Hematopoietic multipotent progenitor cell treated with erythropoietin and hydrocortisone succinate and interleukin-3 and kit ligand, for 8 days (in vitro differentiated cells): ENCODE data around the gene FAM107B.
A peak's percentile ranks its signal among the peaks of the same experiment; 100 is the strongest.
"Not testable (repeated sequence)": the region's sequence is repeated elsewhere in the genome, so short reads cannot be mapped to it uniquely, and the experiment has no call there.

Experiments
- DNase-seq: peaks from one replicate; pipeline ENCODE4 v3.0.0-alpha.2; 2015

FAM107B gene

DNA sequence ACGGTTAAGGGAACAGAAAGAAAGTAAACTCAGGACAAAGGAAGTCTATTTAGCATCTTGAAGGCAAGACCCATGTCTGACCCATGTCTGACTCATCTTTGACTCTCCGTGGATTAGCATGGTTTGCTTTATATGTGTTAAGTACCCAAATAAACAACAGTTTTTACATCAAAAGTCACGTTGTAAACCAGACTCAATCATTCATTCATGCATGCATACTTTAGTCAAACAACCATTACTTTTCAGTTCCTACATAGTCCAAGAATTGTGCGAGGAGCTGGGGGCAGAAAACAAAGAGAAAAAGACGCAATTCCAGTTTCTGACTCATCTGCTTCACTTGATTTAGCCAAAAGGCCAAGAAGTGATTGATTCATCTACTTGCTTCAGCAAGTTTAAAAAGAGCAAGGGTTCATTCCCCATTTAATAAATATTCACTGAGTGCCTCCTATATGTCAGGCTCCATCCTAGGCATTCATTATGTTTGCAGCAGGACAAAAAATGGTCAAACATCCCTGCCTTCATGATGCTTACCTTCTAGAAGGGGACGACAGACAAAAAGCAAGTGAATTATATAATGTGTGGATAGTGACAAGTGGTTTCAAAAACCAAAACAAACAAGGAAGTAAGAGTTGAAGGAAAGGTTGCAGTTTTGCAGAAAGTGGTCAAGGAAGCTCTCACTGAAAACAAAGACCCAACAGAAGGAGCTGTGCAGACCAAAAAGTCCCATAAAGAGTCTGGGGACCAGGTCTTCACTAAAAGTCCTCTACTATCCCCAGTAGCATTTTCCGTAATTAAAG, 116.2 kb downstream of the FAM107B start:
- DNase-seq: no peak

DNA sequence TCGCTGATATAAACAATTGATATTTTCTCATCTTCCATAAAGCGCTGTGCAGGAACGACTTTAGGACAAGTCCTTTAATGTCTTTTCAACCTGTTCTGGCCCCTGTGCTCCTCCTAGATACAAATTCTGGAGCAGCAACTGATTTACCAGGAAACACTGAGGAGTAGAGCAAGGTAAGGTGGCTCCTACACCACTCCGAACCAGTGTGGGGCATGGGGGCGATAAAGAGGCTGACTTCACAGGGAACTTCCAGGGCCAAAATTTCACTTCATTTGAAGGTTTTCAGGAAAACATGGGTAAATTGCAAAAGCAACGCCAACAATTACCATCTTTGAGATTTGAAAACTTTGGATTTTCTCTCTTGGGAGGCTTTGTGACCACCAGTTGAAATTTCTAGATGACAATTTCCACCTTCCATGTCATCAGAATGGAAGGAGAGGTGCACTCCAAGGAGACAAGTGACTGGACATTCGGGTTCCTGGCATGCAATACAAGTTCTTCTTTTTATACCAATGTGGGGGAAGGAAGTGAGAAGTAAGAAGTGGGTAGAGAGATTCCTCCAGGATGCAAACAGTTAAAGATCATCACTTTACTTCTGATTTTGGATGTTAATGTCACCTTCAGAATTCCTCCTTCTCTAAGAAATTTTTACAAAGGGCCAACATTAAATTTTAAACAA, 118.5 kb downstream of the FAM107B start:
- no peak for DNase-seq

DNA sequence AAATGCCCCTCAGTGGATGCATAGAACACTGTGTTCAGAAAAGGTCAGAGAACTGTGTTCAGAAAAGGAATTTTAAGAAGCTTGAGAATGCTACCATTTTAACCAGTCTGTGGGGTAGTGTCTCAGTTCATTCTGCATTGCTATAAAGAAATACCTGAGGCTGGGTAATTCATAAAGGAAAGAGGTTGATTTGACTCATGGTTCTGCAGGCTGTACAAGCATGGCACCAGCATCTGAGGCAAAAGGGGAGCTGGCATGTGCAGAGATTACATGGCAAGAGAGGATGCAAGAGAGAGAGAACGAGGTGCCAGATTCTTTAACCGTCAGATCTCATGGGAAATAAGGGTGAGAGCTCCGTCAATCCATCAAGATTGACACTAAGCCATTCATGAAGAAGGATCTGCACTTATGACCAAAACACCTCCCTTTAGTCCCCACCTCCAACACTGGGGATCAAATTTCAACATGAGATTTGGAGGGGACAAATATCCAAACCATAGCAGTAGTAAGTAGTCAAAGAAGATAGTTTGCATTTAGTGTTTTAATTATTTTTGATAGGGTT, 119.8 kb downstream of the FAM107B start:
- DNase-seq: no peak

DNA sequence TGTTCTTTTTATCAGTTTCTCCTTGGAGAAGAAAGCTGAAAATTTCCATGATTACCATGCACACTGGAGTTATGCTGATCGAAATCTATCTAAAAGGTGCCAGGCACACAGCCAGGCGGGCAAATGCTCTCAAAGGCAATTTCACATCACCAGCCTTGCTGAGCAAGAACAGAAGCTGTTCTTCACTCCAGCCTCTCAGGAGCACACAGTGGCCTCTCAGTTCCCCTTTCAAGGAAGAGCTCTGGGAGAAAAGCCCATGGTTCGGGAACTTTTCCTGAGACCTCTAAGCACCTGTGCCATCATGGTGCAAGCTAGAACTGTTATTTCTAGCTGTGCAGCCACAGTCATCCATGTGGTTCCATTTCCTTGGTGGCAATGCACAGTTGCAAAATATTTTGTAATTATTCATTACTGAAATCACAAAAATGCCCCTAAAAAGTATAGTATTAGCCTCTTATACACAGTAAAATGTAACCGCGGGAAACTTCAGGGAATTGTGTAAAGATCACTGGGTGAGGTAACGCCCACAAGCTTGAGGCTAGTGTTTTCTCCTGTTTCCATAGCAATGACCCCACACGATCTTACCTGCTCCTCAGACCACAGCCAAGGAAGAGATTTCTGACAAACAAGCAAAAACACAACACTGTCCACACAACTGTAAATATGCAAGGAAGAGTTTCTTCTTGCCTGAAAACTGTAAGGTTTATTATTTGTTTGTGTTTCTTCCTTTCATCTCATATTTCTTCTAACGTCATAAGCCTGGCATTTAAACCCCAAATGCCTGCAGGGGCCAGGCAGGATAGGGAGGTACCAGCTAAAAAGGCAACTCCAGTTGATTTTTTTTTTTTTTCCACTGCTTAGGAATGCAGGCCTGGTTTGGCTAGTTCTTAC, 121.2 kb downstream of the FAM107B start:
- no peak for DNase-seq

DNA sequence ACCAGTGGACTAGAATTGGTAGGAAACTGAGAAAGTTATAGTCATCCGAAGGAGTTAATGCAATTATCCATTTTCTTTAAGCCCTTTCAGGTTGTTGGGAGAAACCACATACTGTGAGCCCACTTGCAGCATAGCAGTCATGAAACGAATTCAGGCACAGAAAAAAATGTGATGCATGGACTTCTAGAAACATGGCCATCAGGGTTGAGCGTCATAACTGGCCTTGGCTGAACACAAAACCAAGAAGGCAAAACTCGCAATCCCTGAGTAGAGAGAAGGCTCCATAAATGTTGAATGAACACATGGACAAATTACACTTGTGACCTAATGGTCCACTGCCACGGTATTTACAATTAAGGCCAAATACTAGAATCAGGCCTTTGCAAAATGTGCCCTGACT, 121.9 kb downstream of the FAM107B start:
- DNase-seq: no peak

DNA sequence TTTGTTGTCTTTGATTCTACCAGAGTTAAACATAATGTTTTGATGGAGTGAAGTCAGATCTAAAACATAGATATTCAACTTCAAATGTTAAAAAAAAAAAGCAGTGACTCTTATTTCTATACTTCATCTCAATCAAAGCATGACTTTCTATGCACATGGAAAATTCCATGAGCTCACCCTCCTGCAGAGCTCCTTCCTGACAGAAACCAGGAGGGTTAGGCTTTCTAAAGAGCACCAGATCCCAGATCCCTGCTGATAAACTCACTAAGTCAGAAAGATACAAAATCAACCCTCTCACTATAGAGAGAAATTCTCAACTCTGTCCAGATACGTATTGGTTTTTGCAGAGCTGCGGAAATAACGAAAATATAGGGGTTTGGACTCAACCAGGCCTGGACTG, 122.6 kb downstream of the FAM107B start:
- no peak for DNase-seq

DNA sequence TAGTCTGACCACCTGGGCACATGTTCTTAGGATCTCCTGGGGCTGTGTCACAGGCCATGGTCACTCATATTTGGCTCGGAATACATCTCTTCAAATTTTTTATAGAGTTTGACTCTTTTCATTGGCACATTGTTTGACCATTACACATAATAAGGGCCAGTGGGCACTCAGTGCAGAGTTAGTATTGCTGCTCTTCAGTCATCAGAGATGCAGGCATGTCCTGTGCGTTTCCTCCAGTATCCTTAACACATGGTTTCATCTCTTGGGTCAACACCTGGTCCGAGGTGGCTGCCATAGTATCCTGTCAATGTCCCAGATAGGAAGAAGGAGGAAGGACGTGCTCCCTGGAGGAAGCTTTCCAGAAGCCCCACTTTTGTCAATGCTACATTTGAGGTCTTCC, 125.0 kb downstream of the FAM107B start:
- DNase-seq: no peak

DNA sequence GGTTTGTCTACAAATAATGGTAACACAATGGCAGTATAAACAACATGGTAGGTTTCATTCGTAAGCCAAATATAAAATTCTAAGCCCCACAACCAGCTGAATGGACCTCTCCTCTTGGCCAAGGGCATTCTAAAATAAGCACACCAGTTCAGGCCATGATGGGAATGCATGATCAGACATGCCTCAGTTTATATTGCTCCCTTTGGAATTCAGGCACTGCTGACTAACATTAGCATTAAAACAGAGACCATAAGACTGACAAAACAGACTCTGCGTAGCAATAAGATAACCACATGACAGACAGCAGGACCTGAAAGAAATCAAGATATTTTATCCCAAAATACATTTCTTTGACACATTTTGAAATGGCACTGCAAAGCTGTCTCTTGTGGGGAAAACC, 125.8 kb downstream of the FAM107B start:
- no peak for DNase-seq

DNA sequence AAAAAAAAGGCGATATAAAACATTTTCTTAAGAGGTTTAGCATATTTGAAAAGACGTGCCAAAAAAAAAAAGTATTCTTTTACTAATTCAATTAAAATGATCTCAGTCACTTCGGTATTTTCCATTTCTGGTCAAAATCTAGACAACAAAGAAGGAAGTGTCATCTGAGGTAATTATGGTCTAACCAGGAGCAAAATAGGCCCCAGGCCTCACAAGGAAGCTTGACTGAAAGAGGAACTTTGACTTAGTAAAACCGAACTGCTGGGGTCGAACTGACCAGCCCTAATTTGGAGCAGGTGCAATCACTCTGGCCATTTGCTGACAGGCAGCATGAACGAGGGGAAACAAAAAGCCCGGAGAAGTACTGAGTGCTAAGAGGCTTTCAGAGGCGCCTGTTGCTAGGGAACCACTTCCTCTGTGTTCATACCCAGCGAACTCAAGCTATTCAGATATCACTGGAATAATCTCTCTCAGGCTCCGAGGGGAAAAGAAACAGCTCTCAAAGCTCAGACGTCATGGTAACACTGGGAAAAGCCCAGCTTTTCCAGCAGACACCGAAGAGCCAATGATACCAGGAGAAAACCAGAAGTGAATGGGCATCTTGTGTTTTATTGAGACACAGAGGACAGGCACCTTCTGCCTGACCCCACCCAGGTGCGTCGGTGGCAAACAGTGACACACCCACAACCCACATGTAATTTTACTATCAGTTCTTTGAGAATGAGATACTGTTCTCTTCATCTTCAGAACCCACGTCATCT, 126.5 kb downstream of the FAM107B start:
- peak; percentile 17 for DNase-seq

DNA sequence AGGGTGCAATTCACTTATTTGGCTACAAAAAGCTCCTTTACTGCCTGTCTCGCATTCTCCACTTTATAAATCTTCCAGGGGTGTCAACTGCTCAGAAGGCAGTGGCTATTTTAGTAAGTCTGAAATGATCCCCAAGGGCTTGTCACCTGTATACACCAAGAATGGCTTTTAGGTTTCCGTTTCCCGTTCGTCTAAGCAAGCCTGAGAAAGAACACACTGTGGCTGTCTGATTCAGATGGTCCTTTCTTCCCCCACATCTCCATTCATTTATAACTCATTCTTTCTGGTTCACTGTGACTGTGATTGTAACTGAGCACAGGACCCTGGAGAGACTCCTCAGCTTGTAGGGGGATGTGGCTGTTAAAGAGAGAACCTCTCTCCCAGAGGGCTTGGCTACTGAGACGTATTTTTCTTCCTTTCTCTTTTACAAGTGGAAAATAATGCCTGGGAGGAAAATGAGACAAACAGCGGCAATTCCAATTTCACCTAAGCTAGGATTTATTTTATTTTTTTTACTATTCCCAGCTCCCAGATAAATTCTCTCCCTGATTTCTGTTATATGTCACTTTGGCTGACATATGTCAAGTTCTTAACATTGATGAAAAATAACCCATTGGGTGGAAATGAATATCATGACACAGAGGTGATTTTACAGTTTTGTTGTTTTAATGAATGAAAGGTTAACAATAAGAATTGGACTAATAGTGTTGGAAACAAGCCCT, 129.3 kb downstream of the FAM107B start:
- DNase-seq: no peak

DNA sequence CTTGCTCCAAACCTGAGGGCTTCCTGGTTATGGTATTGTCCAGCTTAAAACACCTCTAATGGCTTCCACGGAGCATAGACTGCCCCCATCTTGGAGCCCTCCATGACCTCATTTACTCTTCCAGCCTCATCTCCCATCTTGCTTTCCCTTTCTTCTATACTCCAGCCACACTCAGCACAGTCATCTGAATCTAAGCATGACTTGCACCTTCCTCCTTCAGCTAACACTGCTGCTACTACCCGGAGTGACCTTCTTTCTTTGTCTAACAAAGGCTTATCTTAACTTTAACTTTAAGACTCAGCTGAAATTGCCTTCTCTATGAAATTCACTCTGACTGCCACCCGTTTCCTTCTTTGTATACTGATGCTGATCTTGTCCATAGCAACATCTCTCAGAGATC, 135.1 kb downstream of the FAM107B start:
- no peak for DNase-seq

DNA sequence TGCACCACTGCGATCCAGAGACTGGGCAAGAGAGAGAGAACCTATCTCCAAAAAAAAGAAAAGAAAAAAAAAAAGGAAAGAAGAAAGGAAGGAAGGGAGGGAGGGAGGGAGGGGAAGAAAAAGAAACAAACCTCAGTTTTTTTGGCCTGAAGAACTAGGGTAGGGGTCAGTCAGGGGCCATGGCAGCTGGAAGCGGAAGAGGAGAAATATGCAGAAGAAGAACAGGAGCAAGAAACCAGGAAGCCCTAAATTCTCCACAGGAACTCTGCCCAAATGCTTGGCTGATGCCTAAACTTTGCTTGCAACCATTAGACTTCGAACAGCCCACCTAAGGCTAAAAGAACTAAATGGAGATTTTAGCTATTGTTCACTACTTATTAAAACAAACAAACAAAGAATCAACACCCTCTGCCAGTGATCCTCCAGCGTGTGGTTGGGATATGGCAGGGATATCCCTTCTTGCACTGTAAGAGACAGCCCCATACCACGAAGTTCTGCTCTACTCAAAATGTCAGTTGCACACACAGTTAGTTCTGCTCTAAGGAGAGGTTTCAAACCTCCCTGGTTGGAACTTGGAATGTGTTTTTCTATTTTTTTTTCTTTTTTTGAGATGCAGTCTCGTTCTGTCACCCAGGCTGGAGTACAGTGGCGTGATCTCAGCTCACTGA, 139.5 kb downstream of the FAM107B start:
- DNase-seq: no peak

DNA sequence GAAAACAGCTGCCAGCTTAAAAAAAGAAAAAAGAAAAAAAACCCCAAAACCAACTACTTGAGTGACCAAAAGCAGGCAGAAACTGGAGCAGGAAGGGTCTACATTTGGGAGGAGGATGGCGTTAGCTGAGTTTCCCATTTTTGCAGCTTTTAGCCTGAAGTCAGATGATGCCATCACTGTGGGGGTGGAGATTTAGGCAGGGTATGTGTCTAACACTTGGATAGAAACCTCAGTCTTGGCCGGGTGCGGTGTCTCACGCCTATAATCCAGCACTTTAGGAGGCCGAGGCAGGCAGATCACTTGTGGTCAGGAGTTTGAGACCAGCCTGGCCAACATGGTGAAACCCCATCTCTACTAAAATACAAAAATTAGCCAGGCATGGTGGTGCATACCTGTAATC, 140.1 kb downstream of the FAM107B start:
- not testable (repeated sequence) for DNase-seq

DNA sequence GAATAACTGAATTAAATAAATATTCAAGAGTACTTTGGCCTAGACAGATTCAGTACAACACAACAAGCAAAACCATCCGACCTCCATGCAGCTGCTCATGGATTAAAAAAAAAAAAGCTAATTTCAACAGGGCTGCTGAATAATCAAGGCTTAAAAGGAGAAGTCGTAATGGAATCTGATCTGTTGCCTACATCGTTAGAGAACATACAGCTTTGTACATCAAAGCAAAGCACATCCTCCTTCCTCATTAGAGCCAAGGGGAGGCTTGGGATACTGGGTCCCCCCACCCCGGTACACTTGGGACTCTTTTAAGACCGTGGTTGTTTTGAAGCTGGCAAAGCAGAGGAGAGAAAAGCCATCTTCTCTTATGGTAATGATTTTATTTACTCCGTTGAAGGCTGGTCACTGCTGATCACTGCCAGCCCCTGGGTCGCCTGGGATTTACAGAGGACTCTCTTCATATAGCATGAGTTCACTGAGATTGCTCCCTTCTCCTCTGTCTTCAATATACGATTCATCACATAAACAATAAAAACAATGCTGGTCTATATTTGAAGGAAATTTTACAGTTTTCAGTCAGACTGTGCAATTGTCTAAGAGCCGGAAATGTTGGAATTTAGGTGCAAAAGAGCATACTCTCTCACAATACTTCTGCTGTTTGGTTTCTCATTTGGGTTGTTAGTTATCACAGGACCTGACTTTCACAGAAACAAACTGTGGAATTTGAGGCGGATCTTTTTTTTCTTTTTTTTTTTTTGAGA, 148.8 kb downstream of the FAM107B start:
- DNase-seq: no peak

DNA sequence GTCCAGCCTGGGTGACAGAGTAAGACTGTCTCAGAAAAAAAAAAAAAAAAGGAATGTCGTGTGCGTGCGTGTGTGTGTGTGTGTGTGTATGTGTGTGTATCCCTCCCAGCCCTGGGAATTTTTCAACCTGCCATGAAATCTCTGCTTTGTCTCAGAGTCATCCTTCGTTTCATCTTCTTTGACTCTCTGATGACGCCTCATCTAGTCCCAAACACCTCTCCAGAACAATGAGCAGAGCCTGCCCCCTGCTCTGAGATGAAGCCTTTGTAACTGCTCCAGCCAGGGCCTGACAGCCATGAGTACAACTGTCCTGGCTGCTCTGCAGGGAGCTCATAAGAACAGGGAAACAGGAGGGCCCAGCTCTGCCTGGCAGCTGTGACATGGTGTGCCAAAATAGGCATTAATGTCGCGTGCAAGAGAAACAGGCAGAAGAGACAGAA, 149.5 kb downstream of the FAM107B start:
- DNase-seq: no peak

DNA sequence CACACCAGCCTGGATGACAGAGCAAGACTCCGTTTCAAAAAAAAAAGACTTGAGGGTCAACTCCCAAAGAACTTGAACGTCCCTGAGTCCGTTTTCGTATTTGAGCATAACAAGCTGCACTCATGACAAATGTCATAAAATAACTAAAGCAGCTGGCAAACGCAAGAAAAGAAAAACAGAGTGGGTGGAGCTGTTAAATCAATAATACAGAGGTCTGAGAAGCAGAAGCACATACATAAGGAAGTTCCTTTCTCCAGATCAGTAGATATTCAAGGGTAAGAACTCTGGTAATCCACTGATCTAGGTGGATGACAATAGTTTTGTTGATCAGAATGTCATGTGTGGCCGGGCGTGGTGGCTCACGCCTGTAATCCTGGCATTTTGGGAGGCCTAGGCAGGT, 150.1 kb downstream of the FAM107B start:
- DNase-seq: no peak

DNA sequence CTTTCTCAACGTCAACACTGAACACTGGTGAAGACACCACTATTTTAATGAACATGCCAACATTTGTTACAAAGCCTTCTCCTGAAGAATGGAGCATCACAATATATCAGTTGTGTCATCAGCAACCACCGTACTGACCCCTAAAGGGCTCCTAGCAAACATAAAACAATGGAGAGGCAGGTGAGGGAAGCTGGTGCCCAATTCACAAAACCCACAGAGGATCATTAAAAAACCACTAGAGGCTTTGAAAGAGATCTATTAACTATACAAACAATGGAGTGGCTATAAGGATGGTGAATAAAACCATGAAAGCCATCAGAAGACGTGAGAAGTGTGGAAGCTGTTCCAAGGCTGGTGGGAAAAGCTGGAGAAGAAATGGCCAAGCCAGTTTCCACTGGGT, 150.8 kb downstream of the FAM107B start:
- no peak for DNase-seq

DNA sequence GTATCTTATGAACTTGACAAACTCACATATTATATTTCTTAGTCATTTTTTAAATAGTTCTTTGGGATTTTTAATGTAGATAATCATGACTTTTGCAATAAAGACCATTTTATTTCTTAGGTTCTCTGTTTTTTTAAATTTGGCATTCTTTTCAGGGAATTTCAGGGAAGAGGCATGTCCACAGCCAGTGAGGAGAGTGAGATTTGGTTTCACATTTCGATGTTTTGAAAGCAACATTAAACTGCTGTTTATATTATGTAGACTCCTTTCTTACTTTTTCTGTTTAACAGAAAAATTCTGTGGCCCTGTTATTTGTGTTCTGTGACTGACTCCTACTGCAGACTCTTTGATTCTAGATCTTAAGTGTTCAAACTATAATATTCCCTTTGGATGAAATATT, 153.7 kb downstream of the FAM107B start:
- no peak for DNase-seq

DNA sequence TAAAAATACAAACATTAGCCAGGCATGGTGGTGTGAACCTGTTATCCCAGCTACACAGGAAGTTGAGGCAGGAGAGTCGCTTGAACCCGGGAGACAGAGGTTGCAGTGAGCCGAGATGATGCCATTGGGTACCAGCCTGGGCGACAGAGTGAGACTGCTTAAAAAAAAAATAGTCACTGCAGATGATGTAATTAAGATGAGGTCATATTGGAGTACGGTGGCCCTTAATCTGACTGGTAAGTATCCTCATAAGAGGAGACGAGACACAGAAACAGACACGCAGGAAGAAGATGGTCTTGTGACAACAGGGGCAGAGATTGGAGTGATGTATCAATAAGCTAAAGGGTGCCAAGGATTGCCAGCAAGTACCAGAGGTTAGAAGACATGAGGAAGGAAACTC, 156.0 kb downstream of the FAM107B start:
- no peak for DNase-seq

DNA sequence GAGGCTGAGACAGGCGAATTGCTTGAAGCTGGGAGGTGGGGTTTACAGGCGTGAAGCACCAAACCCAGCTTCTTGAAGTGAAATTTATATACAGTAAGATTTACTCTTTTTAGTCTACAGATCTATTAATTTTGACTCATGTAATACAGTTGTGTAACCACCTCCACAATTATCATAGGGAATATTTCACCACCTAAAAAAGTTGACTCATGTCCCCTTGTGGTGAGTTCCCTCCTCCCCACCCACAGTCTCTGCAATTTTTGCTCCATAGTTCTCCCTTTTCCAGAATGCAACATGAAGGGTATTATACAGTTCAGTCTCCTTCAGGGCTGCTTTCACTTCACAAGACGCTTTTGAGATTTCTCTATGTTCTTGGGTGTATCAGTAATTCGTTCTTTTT, 156.8 kb downstream of the FAM107B start:
- no peak for DNase-seq
